ENCODE measurements around the gene MAPT. TPM values are rescaled to one million over a fixed set of nuclear protein-coding genes. Genes with fewer than 3 reads are reported as not detected.

The MAPT gene
- total and polyA plus RNA-seq, 2 of the 4 experiments (the other 2 are of a cell fraction) = 0.18 to 0.19 TPM

- H3K23ac ChIP-seq (ENCODE audit: low read depth, low read length) = no peak overlapping the region
- 0 out of 2 replicates have a peak, but pooled peaks cover 2% of the 10 kb centered on the region for H3K9me3 ChIP-seq (ENCODE audit: control insufficient read depth, insufficient read depth, low read length)
- H3K4ac ChIP-seq (ENCODE audit: low read depth, low read length) = no peak overlapping the region
- in situ Hi-C loops (cut with MboI; ENCODE audit: low sequenced_read_pairs) (no loop called here), intact Hi-C loops (cut with micrococcal nuclease) (no loop called here), dilution Hi-C loops (cut with HindIII; ENCODE audit: low sequenced_read_pairs, unreplicated experiment) (no loop called here)
- no peaks in the 10 kb centered on the region for H3K79me1 ChIP-seq (ENCODE audit: low read depth in 1 of 2, low read length in 2 of 2)
- BruUV-seq (replicated peaks) = no TSS peak
- no peak overlapping the region for H3K27ac ChIP-seq (ENCODE audit: insufficient read depth, low read length)
- no peaks in the 10 kb centered on the region for H3K9me1 ChIP-seq (ENCODE audit: insufficient read depth, low read length)
- H3K4me2 ChIP-seq (ENCODE audit: low read depth, low read length) = no peak overlapping the region
- DNase-seq = no peak
- no CpG with 5 or more reads among the region's 2 CpGs for WGBS, 2 experiments (ENCODE audit: extremely low coverage in 2 of 2, insufficient read length in 1 of 2)
- H4K8ac ChIP-seq (ENCODE audit: low read depth in 2 of 2, low read length in 2 of 2) = no peak overlapping the region
- H3K36me3 ChIP-seq (ENCODE audit: control insufficient read depth, insufficient read depth, low read length) = no peaks in the 10 kb centered on the region
- H2BK5ac ChIP-seq (ENCODE audit: low read depth, low read length, poor library complexity, severe bottlenecking) = no peak overlapping the region
- no peak overlapping the region for H4K5ac ChIP-seq (ENCODE audit: low read depth, low read length)
- no peak overlapping the region for H3K4me3 ChIP-seq (ENCODE audit: insufficient read depth, low read depth, low read length)
- peaks cover 43% of the 10 kb centered on the region for H3K27me3 ChIP-seq (ENCODE audit: control insufficient read depth, insufficient read depth, low read length)
- no peak overlapping the region for H2AK9ac ChIP-seq (replicated peaks; ENCODE audit: low read depth, low read length, poor library complexity)
- H2BK15ac ChIP-seq (ENCODE audit: low read depth, low read length) = no peak overlapping the region
- no peak overlapping the region for H2AFZ ChIP-seq (replicated peaks; ENCODE audit: low read length, poor library complexity)
- H2BK20ac ChIP-seq (ENCODE audit: low read depth, low read length) = no peak overlapping the region
- TF ChIP-seq USF2 (IDR thresholded peaks at IDR 0.05; ENCODE audit: low read depth, low read length) (no peak), MAFK (IDR thresholded peaks at IDR 0.05; ENCODE audit: low read depth, low read length) (no peak), MXI1 (IDR thresholded peaks at IDR 0.05; ENCODE audit: borderline replicate concordance, low read depth, low read length) (no peak), MAZ (IDR thresholded peaks at IDR 0.05; ENCODE audit: borderline replicate concordance, low read depth, low read length) (no peak), ELK1 (IDR thresholded peaks at IDR 0.05; ENCODE audit: borderline replicate concordance, low read depth, low read length) (no peak), CHD1 (IDR thresholded peaks at IDR 0.05; ENCODE audit: low read depth, low read length) (no peak), RFX5 (IDR thresholded peaks at IDR 0.05; ENCODE audit: low read depth, low read length) (no peak), RCOR1 (IDR thresholded peaks at IDR 0.05; ENCODE audit: insufficient replicate concordance, low read length) (no peak), NFE2L2 (IDR thresholded peaks at IDR 0.05; ENCODE audit: low read depth, low read length) (no peak)
- no peak overlapping the region for H3K56ac ChIP-seq (ENCODE audit: extremely low read depth, insufficient read depth, low read length)
- H2BK120ac ChIP-seq (ENCODE audit: low read depth, low read length) = no peak overlapping the region
- POLR2A ChIA-PET (ENCODE audit: unreplicated experiment) = no interaction called here
- H3K4me1 ChIP-seq (ENCODE audit: control insufficient read depth, insufficient read depth, low read length) = no peaks in the 10 kb centered on the region
- no peak overlapping the region for H2AK5ac ChIP-seq (ENCODE audit: low read depth, low read length)
- ATAC-seq (ENCODE audit: low read depth) = no peak
- H3K18ac ChIP-seq (ENCODE audit: low read depth, low read length) = no peak overlapping the region
- no peaks in the 10 kb centered on the region for H4K20me1 ChIP-seq (ENCODE audit: insufficient read depth, low read length)
- H4K91ac ChIP-seq (ENCODE audit: insufficient read depth, low read depth, low read length) = no peak overlapping the region
- no peak overlapping the region for H3K9ac ChIP-seq (ENCODE audit: low read depth, low read length)
- H3K14ac ChIP-seq (replicated peaks; ENCODE audit: low read depth, low read length) = no peak overlapping the region
- CTCF ChIA-PET = interaction anchor here (0.7 kb wide), 1 partner anchor 18 kb away, joined by 6 read pairs; no protein-coding TSS in a partner anchor
Measured at GRCh38 chr17:45968732-45969131, 74.4 kb downstream of the MAPT start.

All from IMR-90 (cell line).